Measurements from ENCODE around the gene KCNQ2. TPM values are rescaled to one million over a fixed set of nuclear protein-coding genes. Genes with fewer than 3 reads are reported as not detected.

KCNQ2 gene
- total and polyA plus RNA-seq, 3 donors from 2014 or later, result 36.2 to 60.9 (median 49.2) TPM

DNA sequence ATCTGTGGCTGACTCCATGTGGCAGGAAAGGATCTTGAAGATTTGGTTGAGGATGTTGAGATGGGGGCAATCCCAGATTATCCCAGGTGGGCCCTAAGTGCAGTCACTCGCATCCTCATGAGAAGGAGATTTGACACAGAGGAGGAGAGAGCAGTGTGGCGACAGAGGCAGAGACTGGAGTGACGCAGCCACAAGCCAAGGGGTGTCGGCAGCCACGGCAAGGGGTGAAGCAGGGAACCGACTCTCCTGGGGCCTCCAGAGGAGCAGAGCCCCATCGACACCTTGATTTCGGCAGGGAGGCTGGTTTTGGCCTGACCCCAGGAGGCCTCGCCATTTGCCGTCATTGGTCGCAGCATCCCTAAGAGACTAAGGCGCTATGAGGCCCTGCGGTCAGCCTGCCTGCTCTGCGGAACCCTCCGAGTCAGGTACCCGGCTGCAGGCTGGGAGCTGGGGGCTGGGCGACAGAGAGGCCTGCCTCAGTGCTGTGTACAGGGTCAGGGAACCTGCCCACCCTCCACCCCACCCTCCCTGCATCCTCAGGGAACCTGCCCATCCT is 13.9 kb upstream of the KCNQ2 start:
- intact Hi-C loops (cut with DNase I; ENCODE audit: low total_unique reads), result no loop called here
- no peaks in the 10 kb centered on the region for H3K27me3 ChIP-seq
- H3K36me3 ChIP-seq (ENCODE audit: low read depth, missing control alignments), result no peaks in the 10 kb centered on the region
- H3K27ac ChIP-seq, result no peak overlapping the region
- no peaks in the 10 kb centered on the region for H3K9me3 ChIP-seq
- WGBS, 2 donors, result 89 to 97% methylated on average over 17 of the region's 17 CpGs
- DNase-seq, result no peak
- no peak overlapping the region for H3K4me3 ChIP-seq
- no peaks in the 10 kb centered on the region for H3K4me1 ChIP-seq
- TF ChIP-seq, protein P1, sequence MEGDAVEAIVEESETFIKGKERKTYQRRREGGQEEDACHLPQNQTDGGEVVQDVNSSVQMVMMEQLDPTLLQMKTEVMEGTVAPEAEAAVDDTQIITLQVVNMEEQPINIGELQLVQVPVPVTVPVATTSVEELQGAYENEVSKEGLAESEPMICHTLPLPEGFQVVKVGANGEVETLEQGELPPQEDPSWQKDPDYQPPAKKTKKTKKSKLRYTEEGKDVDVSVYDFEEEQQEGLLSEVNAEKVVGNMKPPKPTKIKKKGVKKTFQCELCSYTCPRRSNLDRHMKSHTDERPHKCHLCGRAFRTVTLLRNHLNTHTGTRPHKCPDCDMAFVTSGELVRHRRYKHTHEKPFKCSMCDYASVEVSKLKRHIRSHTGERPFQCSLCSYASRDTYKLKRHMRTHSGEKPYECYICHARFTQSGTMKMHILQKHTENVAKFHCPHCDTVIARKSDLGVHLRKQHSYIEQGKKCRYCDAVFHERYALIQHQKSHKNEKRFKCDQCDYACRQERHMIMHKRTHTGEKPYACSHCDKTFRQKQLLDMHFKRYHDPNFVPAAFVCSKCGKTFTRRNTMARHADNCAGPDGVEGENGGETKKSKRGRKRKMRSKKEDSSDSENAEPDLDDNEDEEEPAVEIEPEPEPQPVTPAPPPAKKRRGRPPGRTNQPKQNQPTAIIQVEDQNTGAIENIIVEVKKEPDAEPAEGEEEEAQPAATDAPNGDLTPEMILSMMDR (IDR thresholded peaks at IDR 0.05), result no peak
- no peak for TF ChIP-seq POLR2A (IDR thresholded peaks at IDR 0.05)

DNA sequence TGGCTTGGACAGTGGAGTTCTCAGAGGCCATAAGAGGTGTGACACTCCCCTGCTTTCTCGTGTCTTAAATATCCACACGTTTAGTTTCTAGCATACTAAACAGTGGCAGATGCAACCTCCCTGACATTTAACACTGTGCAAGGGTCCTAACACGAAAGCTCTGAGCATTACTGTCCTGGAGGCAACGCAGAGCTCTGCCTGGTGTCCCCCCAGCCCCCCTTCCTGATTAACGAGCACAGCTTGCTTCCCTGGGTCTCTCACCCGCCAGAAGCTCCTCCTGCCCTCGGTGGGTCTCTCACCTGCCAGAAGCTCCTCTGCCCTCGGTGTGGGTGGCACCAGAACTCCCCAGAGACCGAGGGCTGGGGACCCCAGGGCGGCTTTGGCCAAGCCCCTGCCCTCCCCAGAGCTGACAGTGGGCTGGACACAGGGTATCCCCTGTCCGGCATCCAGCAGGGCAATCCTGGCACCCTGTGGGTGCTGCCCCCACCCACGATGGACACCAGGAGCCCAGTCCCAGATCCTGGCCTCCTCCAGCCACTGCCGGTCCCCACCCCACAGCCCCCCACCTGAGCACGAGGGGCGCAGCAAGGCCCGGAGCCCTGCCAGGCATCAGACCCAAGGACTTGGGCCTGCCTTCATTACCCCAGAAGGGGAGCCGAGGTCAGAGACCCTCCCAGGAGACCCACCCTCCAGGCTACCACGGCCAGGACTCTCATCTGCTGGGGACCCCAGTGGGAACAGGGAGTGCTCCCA is 12.4 kb upstream of the KCNQ2 start:
- DNase-seq, result no peak
- H3K27me3 ChIP-seq, result no peaks in the 10 kb centered on the region
- intact Hi-C loops (cut with DNase I; ENCODE audit: low total_unique reads), result no loop called here
- 33 to 57% methylated on average over 5 to 17 of the region's 18 CpGs for whole genome bisulfite sequencing, 2 donors
- TF ChIP-seq POLR2A (IDR thresholded peaks at IDR 0.05), result no peak
- TF ChIP-seq, protein P1 (IDR thresholded peaks at IDR 0.05), result no peak
- no peak overlapping the region for H3K4me3 ChIP-seq
- H3K4me1 ChIP-seq, result no peaks in the 10 kb centered on the region
- no peak overlapping the region for H3K27ac ChIP-seq
- H3K9me3 ChIP-seq, result no peaks in the 10 kb centered on the region
- no peaks in the 10 kb centered on the region for H3K36me3 ChIP-seq (ENCODE audit: low read depth, missing control alignments)

DNA sequence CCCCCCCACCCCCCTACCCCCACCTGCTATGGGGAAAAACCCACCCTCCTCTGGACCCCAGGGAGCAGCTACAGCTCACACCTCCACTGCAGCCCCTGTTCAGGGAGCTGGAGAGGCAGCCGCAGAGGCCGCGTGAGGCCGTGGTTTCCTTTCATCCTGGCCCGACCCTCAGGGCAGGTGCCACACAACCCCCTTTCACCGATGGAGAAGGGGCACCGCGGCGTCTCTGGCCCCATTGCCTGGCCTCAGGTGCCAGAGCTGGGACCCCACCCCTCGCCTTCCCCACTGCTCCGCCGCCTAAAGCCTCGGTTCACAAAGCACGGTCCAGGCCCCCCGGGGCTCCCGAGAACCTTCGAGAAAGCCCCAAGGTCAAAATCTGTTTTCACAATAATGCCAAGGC is 11.8 kb upstream of the KCNQ2 start:
- H3K4me3 ChIP-seq, result no peak overlapping the region
- intact Hi-C loops (cut with DNase I; ENCODE audit: low total_unique reads), result no loop called here
- 30 to 45% methylated on average over 2 to 17 of the region's 17 CpGs for WGBS, 2 donors
- H3K4me1 ChIP-seq, result no peaks in the 10 kb centered on the region
- TF ChIP-seq, protein P1 (IDR thresholded peaks at IDR 0.05), result no peak
- TF ChIP-seq POLR2A (IDR thresholded peaks at IDR 0.05), result no peak
- no peak overlapping the region for H3K27ac ChIP-seq
- no peaks in the 10 kb centered on the region for H3K27me3 ChIP-seq
- no peaks in the 10 kb centered on the region for H3K9me3 ChIP-seq
- H3K36me3 ChIP-seq (ENCODE audit: low read depth, missing control alignments), result no peaks in the 10 kb centered on the region
- no peak for DNase-seq

DNA sequence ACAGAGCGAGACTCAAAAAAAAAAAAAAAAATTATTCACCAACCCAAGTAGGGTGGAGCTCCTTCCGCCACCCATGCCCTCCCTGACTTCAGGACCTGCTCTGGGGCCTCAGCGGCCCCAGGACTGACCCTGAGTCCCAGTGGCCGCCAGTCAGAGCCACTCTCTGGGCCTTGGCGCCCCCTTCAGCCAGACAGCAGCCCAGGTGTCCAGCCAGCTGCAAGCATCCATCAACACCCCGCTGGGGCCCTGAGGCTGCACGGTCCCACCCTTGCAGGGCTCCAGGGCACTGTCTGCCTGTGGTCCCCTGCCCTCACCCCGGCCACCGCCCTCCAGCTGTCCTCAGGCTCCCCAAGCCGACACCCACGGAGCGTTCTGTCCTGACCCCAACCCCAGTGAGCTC is 11.4 kb upstream of the KCNQ2 start:
- TF ChIP-seq POLR2A (IDR thresholded peaks at IDR 0.05), result no peak
- TF ChIP-seq, protein P1 (IDR thresholded peaks at IDR 0.05), result no peak
- DNase-seq, result no peak
- 69 to 78% methylated on average over 7 to 12 of the region's 12 CpGs for WGBS, 2 donors
- Histone ChIP-seq H3K9me3 (no peaks in the 10 kb centered on the region), H3K4me1 (no peaks in the 10 kb centered on the region), H3K27ac (no peak overlapping the region), H3K36me3 (ENCODE audit: low read depth, missing control alignments) (no peaks in the 10 kb centered on the region), H3K27me3 (no peaks in the 10 kb centered on the region), H3K4me3 (no peak overlapping the region)
- intact Hi-C loops (cut with DNase I; ENCODE audit: low total_unique reads), result no loop called here

All from testis (tissue), 3 donors.